ENCODE results near the gene RIPOR1.

- TF ChIP-seq CTCF (IDR thresholded peaks at IDR 0.05) (no peak), POLR2AphosphoS5 (IDR thresholded peaks at IDR 0.05) (no peak), POLR2A (IDR thresholded peaks at IDR 0.05) (no peak)
These were observed 9.4 kb upstream of the RIPOR1 start for GRCh38 chr16:67519242-67519641.

Measured in suprapubic skin (tissue), 4 donors.